GM19455 (cell line): ENCODE data around the gene UNC13B.
"Not testable (repeated sequence)": the region's sequence is repeated elsewhere in the genome, so short reads cannot be mapped to it uniquely, and the experiment has no call there.

Experiments
- ATAC-seq: cut with Tn5 transposase; IDR thresholded peaks from one replicate; pipeline ENCODE4 v1.9.1; 2021; ENCODE audit not compliant: unreplicated experiment

UNC13B gene

DNA sequence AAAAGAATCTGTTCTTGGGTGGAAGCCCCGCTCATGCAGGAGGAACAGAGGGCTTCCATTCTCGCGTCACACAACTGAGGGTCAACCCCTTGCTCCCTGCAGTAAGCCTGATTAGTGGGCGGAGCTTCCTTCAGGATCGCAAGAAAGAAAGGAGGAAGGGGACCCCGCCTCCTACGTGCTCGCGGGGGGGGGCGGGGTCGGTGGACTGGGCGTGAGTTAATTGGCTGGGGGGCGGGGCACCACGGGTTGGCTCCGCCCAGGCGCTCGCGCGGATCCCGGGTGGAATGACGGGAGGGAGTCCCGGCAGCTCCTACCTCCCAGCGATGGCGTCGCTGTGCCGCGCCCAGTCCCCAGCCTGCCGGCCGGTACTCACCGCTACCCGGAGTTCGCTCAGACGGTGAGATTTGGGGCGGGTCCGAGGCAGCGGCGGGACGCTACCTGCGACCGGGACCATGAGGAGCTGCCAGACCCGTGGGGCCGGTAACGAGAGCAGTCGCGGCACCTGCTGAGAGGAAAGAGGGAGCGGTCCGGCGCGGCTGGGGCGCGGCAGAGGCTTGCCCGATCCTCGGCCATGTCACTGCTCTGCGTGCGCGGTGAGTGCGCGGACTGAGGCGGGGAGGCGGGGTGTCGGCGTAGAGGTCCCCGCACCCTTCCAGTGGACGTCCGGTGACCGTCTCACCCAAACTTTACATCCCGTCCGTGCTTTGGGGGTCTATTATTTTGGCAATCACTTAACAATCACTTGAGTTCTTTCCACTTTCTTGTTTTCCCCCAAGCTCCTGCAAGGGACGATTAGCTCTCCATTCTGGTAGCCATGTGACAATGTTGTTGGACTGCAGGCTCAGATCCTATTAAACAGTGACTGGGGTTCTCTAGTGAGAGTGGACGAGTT is at the start of gene UNC13B:
UNC13B (plus strand) TSS at position 297 of the 892 bp plus-strand sequence; CDS start at position 572, 275 bp downstream.
- peak; percentile 64 for ATAC-seq

DNA sequence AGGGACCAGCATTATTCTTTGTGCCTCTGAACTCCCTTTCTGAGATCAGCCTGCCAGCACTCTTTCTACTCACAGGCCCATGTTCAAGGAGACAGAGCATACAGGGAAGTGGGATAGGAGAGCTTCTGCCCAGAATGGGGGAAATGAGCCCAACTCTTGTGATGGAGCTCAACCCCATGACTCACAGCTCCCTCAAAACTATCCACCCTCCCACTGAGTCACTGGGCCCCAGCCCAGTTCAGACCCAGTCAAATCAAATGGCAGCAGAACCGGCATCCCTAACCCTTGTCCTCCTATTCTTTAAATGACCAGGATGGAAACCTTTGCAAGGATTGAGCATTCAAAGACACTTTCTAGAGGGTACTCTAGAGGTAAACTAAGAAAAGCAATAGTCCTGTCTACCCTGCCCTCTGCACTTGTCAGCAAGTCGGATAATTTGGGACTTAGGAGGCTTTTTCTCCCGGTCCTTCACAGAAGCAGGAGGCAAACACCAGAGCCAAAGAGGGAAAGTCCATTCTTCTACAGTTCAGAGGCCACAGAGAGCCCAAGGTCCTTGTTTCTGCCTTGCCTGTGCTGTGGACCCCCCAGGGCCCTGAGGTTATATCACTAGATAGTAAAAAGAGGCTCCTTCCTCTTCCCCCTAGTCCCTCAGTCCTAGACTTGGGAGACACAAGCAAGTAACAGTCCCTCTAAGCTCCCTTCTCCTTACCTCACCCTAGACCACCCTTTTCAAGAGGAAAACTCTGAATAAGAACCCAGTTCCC is 49.4 kb upstream of the UNC13B start:
- no peak for ATAC-seq

- no peak for ATAC-seq
Observed at GRCh38 chr9:35114113-35114839, 47.5 kb upstream of the UNC13B start.

- no peak for ATAC-seq
Observed at GRCh38 chr9:35114840-35115628, 46.8 kb upstream of the UNC13B start.

GRCh38 chr9:35115680-35116538 is 45.9 kb upstream of the UNC13B start, which contains the start of gene ATOSB:
TSS of gene ATOSB (minus strand) at chr9:35115862. CDS start at chr9:35108274, 7,588 bp downstream.
- peak; percentile 55 for ATAC-seq

- ATAC-seq: no peak
Observed at GRCh38 chr9:35116539-35116897, 45.3 kb upstream of the UNC13B start.

- ATAC-seq: no peak
Observed at GRCh38 chr9:35116898-35117551, 44.8 kb upstream of the UNC13B start.

DNA sequence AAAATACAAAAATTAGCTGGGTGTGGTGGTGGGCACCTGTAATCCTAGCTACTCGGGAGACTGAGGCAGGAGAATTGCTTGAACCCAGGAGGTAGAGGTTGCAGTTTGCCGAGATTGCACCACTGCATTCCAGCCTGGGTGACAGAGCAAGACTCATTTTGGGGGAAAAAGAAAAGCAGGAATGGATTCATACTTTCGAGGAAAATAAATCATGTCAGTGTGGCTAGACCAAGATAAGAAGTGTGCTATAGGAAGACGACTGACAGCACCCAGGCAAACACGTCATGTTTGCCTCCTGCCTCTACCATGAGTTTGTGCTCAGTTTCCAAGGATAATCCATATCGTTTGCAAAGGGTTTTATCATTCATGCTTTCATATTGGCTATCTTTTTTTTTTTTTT is 26.9 kb upstream of the UNC13B start:
- ATAC-seq: no peak

DNA sequence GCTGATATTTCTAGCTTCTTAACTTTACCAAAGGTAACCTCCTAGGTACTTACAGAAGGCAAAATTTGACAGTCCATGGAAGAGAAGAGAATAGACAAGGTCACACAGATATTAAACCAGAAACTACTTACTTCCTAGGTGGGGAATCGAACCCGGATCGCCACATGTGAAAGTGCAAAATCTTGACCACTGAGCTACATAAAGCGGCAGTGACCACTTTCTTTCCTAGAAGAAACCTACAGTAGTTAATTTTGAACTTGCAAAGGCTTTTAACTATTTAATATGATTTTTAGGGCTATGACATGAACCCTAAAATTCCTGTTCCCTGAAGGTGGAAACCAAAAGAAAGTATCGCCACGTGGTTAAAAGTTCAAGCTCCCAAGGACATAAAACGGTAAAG is 25.8 kb upstream of the UNC13B start:
- no peak for ATAC-seq

DNA sequence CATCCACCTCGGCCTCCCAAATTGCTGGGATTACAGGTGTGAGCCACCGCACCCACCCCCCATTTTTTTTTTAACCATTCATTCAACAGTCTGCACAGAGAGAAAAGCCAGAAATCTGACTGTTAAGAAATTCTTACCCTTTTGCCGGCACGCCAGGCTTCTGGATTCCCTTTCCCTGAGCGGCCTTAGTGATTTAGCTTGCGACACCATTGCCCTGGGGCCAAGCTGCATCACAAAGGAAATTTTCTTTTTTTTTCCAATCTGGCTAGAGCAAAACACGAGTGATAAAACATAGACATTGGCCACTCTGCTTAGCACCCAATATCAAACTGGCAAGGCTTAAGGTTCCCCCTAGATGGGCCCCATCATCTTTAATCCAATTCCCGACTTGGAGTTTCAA is 24.9 kb upstream of the UNC13B start:
- no peak for ATAC-seq

DNA sequence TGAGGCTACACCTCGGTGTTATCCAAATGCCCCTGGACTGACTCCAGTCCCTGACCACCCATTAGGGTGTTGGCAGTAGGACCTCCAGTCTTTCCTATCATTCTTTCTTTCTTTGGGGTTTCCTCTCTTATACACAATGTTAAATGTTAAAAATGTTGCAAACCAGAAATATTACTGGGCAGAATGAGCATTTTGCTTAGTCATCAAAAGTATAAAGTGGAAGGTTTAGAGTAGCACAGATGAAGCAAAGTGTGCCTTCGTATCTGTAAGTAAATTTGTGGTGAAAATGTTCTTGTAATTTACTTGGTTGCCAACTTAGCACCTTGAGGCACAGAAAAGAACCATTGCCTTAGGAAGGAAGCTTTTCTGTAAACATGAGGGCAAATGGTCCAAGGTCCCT is 21.7 kb upstream of the UNC13B start:
- no peak for ATAC-seq

- no peak for ATAC-seq
Observed at GRCh38 chr9:35142037-35142436, 19.8 kb upstream of the UNC13B start.

GRCh38 chr9:35147941-35148563 is 13.8 kb upstream of the UNC13B start:
- not testable (repeated sequence) for ATAC-seq

- no peak for ATAC-seq
Observed at GRCh38 chr9:35152926-35153325, 8.9 kb upstream of the UNC13B start.

DNA sequence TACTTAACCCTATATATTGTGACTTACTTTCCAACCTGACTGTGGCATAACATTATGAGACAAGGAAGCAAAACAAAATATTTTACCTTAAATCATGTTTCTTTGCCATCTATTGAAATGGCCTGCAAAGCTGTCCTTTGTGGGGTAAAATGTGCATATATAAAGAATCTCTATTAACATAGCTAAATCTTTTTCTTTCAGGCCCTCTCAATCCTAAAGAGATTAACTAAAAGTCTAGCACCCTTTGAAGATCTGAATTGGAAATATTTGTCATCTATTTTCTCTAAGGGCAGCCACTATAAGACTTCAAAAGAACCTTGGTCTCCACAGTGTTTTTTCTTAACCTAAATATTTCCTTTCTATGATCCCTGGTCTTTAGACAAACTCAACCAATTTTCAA is 5.0 kb upstream of the UNC13B start:
- ATAC-seq: no peak

- not testable (repeated sequence) for ATAC-seq
Observed at GRCh38 chr9:35157836-35158235, 4.0 kb upstream of the UNC13B start.

- no peak for ATAC-seq
Observed at GRCh38 chr9:35158501-35159280, 3.1 kb upstream of the UNC13B start.
